ENCODE measurements around the gene VARS2.

Gene VARS2

DNA sequence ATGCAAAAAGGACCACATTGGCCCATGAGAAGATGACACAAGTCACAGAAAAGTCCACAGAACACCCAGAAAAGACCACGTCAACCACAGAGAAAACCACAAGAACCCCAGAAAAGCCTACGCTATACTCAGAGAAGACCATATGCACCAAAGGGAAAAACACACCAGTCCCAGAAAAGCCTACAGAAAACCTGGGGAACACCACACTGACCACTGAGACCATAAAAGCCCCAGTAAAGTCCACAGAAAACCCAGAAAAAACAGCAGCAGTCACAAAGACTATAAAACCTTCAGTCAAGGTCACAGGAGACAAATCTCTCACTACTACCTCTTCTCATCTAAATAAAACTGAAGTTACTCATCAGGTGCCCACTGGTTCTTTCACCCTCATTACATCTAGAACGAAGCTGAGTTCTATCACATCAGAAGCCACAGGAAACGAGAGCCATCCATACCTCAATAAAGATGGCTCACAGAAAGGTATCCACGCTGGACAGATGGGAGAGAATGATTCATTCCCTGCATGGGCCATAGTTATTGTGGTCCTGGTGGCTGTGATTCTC, 38.0 kb downstream of the VARS2 start:
- H3K4me3 ChIP-seq (ENCODE audit: low read depth, low read length): no peak overlapping the region
- TF ChIP-seq CTCF (IDR thresholded peaks at IDR 0.05; ENCODE audit: low read depth, low read length): no peak

GRCh38 chr6:30954631-30955366, 40.8 kb downstream of the VARS2 start:
- H3K4me3 ChIP-seq (ENCODE audit: low read depth, low read length): no peak overlapping the region; the same call in 1 of the 2 replicates
- no peak for TF ChIP-seq CTCF (IDR thresholded peaks at IDR 0.05; ENCODE audit: low read depth, low read length)

DNA sequence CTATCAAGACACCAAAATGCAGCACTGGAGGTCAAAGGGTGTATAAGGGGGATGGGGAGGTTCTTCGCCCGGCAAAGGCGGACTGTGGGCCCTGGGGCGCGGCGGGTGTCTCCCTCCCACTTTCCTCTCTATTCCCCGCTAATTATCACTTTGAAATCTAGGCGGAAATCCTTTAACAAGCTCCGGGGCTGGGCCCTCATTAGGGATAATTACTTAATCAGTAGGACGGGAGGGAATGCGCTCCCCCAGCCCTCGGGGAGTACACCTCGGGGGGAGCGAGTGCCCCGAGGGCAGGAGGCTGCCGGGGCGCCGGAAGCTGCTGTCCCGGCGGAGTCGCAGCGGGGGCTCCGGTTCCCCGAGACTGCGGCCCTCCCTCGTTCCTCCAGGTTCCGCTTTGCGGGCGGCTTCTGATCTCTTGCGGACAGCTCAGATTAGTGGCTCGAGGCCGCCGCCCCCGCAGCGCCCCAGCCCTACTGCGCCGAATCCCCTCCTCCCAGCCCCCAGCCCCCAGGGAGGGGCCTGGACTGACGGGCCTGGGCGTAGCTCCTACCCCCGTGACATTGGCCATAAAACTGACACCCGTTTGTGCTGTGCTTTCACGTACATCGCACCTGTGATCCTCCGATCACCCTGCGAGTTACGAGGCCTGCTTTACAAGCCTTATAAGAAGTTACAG, 41.5 kb downstream of the VARS2 start:
- peak overlapping the region; percentile 23; the same call in 1 of the 2 replicates for H3K4me3 ChIP-seq (ENCODE audit: low read depth, low read length)
- TF ChIP-seq CTCF (IDR thresholded peaks at IDR 0.05; ENCODE audit: low read depth, low read length): no peak

- no peak for TF ChIP-seq CTCF (IDR thresholded peaks at IDR 0.05; ENCODE audit: low read depth, low read length)
- H3K4me3 ChIP-seq (ENCODE audit: low read depth, low read length): no peak overlapping the region
Observed at GRCh38 chr6:30957716-30958115, 43.7 kb downstream of the VARS2 start.

GRCh38 chr6:30960907-30961673, 47.1 kb downstream of the VARS2 start:
- no peak overlapping the region for H3K4me3 ChIP-seq (ENCODE audit: low read depth, low read length)
- no peak for TF ChIP-seq CTCF (IDR thresholded peaks at IDR 0.05; ENCODE audit: low read depth, low read length)

DNA sequence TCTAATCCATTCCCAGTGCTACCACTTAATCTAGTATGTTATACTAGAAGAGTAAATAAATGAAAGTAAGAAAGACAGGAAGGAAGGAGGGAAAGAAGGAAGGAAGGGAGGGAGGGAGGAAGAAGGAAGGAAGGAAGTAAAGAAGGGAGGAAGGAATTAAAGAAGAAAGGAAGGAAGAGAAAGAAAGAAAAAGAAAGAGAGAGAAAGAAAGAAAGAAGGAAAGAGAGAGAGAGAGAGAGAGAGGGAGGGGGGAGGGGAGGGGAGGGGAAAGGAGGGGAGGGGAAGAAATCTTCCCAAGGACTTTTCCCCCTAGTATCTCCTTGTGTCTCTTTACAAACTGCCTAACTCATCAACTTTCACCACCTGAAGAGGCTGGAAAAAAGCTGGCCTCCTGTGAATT, 48.7 kb downstream of the VARS2 start:
- no peak for TF ChIP-seq CTCF (IDR thresholded peaks at IDR 0.05; ENCODE audit: low read depth, low read length)
- no peak overlapping the region for H3K4me3 ChIP-seq (ENCODE audit: low read depth, low read length)
